ENCODE data around the gene PDCD1LG2. TPM values are rescaled to one million over a fixed set of nuclear protein-coding genes. Genes with fewer than 3 reads are reported as not detected.

PDCD1LG2 gene
- total and polyA plus RNA-seq, 8 donors: 0.18 to 2.3 (median 0.87) TPM; not detected in 2

DNA sequence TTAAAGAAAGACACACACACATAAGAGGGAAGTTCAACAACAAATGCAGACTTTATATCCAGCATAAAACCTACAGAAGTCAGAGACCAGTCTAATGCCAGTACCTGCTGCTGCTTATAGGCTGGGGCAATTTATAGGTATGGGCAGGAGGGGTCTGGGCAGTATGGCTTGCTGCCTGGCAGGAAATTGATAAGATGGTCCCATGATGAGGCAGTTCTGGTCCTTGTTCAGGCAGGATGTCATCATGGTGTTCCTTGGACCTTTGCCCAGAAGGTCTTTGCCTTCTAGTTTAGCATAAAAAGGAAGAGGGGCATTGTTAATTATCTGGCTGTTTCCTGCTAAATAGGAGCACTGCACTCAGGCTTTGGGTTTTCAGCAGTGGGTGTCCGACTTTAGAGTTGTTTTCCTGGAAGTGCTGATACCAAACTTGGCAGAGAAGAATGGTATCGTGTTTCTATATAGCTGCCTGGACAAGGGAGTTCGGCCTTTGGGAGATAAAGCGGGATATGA is 10.4 kb upstream of the PDCD1LG2 start:
- Histone ChIP-seq H3K9me3 (peaks cover 0 to 11% (median 0%) of the 10 kb centered on the region in 4 donors), H3K27ac (peak overlapping the region in 3 of 5 donors; percentile 38 to 47 (median 43)), H3K36me3 (no peaks in the 10 kb centered on the region), H3K4me3 (no peak overlapping the region), H3K27me3 (no peaks in the 10 kb centered on the region), H3K4me1 (peaks cover 0 to 9% (median 3%) of the 10 kb centered on the region in 4 donors)
- DNase-seq: peak in 1 of 2 donors; percentile 56
- intact Hi-C loops (cut with DNase I; ENCODE audit: low total_unique reads): no loop called here
- WGBS, 5 donors: 51 to 69% (median 63%) methylated on average over 4 of the region's 4 CpGs
- TF ChIP-seq, protein P1, sequence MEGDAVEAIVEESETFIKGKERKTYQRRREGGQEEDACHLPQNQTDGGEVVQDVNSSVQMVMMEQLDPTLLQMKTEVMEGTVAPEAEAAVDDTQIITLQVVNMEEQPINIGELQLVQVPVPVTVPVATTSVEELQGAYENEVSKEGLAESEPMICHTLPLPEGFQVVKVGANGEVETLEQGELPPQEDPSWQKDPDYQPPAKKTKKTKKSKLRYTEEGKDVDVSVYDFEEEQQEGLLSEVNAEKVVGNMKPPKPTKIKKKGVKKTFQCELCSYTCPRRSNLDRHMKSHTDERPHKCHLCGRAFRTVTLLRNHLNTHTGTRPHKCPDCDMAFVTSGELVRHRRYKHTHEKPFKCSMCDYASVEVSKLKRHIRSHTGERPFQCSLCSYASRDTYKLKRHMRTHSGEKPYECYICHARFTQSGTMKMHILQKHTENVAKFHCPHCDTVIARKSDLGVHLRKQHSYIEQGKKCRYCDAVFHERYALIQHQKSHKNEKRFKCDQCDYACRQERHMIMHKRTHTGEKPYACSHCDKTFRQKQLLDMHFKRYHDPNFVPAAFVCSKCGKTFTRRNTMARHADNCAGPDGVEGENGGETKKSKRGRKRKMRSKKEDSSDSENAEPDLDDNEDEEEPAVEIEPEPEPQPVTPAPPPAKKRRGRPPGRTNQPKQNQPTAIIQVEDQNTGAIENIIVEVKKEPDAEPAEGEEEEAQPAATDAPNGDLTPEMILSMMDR (IDR thresholded peaks at IDR 0.05): no peak
- TF ChIP-seq POLR2AphosphoS5 (IDR thresholded peaks at IDR 0.05) (no peak), POLR2A (IDR thresholded peaks at IDR 0.05) (no peak), EP300 (IDR thresholded peaks at IDR 0.05) (no peak)

DNA sequence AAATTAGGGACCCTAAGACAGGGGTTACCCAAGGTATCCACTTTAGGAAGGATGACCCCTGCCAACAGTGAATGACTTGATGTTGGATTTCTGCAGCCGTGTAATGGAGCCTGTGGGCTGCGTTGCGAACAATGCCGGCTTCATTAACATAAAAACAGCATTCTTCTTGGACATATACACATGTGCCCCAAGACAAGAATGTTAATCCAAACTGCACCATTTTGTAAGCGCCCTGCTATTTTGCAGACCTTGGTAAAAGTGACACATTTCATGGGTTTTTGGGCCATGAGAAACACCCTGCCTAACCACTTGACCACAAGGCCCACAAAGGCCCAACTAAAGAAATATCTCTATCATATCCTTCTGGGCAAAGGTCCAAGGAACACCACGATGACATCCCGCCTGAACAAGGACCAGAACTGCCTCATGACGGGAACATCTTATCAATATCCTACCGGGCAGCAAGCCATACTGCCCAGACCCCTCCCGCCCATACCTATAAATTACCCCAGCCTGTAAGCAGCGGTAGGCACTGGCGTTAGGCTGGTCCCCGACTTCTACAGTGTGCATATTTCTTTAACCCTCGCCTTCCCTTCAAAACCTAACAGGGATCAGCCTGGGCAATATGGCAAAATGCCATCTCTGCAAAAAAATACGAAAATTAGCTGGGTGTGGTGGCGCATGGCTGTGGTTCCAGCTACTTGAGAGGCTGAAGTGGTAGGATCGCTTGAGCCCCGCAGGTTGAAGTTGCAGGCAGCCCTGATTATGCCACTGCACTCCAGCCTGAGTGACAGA is 9.7 kb upstream of the PDCD1LG2 start:
- Histone ChIP-seq H3K27me3 (no peaks in the 10 kb centered on the region), H3K9me3 (peaks cover 0 to 12% (median 0%) of the 10 kb centered on the region in 4 donors), H3K36me3 (no peaks in the 10 kb centered on the region), H3K27ac (peak overlapping the region in 3 of 5 donors; percentile 38 to 47 (median 43)), H3K4me3 (no peak overlapping the region), H3K4me1 (peaks cover 0 to 9% (median 3%) of the 10 kb centered on the region in 4 donors)
- 50 to 64% (median 57%) methylated on average over 18 of the region's 18 CpGs for WGBS, 5 donors
- intact Hi-C loops (cut with DNase I; ENCODE audit: low total_unique reads): no loop called here
- no peak for DNase-seq
- TF ChIP-seq POLR2AphosphoS5 (IDR thresholded peaks at IDR 0.05) (peak in 1 of 3 donors; percentile 7), EP300 (IDR thresholded peaks at IDR 0.05) (no peak)

DNA sequence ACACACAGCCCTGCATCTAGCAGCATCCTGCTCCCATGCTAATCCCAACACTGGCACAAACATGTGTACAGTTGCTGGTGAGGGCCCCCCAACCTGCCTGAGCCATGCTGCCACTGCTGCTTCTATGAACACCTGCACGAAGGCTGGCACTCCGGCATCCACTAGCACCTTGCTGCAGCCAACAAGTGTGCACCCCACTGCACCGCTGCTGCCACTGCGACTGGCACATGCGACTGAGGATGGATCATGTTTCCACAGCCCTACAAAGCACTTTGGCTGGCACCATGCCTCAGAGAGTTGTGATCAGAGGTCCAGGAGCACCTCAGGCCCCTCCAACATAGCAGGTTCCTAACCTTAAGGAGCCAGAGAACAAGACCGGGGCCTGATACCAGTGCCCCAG is 7.8 kb upstream of the PDCD1LG2 start:
- TF ChIP-seq EP300 (IDR thresholded peaks at IDR 0.05) (no peak), POLR2A (IDR thresholded peaks at IDR 0.05) (no peak)
- TF ChIP-seq, protein P1 (IDR thresholded peaks at IDR 0.05): no peak
- peaks cover 0 to 12% (median 0%) of the 10 kb centered on the region in 4 donors for H3K9me3 ChIP-seq
- no peaks in the 10 kb centered on the region for H3K36me3 ChIP-seq
- peaks cover 0 to 9% (median 3%) of the 10 kb centered on the region in 4 donors for H3K4me1 ChIP-seq
- WGBS, 5 donors: 85 to 96% (median 92%) methylated on average over 4 to 6 of the region's 6 CpGs
- no peaks in the 10 kb centered on the region for H3K27me3 ChIP-seq
- no peak overlapping the region for H3K4me3 ChIP-seq
- DNase-seq: no peak
- no peak overlapping the region for H3K27ac ChIP-seq
- intact Hi-C loops (cut with DNase I; ENCODE audit: low total_unique reads): no loop called here

DNA sequence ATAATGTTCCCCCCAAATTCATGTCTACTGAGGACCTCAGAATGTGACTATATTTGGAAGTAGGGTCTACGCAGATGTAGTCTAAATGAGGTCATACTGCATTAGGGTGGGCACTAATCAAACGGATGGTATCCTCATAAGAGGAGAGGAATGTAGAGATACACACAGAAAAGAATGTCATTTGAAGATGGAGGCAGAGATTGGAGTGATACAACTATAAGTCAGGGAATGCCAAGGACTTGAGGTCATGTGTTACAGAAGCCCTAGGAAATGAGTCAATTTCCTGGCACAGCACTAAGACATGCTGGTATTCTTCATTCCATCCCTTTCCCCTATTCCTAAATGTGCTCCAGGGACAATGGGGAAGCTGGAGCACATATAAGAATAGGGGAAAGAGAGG is 758 bp upstream of the PDCD1LG2 start:
- 62 to 82% (median 66%) methylated on average over 2 of the region's 2 CpGs for whole genome bisulfite sequencing, 5 donors

More for the DNA sequence above, 758 bp upstream of the PDCD1LG2 start:
- H3K27me3 ChIP-seq: no peaks in the 10 kb centered on the region
- H3K4me3 ChIP-seq: no peak overlapping the region
- intact Hi-C loops (cut with DNase I; ENCODE audit: low total_unique reads): no loop called here
- H3K9me3 ChIP-seq: peaks cover 0 to 4% (median 0%) of the 10 kb centered on the region in 4 donors
- H3K27ac ChIP-seq: peak overlapping the region in 4 of 5 donors; percentile 57 to 79 (median 69)
- TF ChIP-seq POLR2AphosphoS5 (IDR thresholded peaks at IDR 0.05): no peak
- TF ChIP-seq, protein P1 (IDR thresholded peaks at IDR 0.05): no peak
- no peak for TF ChIP-seq POLR2A (IDR thresholded peaks at IDR 0.05)
- no peak for TF ChIP-seq EP300 (IDR thresholded peaks at IDR 0.05)
- peaks cover 0 to 16% (median 7%) of the 10 kb centered on the region in 4 donors for H3K4me1 ChIP-seq
- H3K36me3 ChIP-seq: no peaks in the 10 kb centered on the region
- DNase-seq: no peak

All from stomach (tissue), 9 donors.